ENCODE measurements around the gene SYT7. TPM values are rescaled to one million over a fixed set of nuclear protein-coding genes. Genes with fewer than 3 reads are reported as not detected.

The SYT7 gene
- total RNA-seq, 2 experiments from 2014 or later, result not detected

- Mint-ChIP-seq H3K27ac (no peak overlapping the region), H3K4me3 (no peak overlapping the region), H3K36me3 (ENCODE audit: low read depth) (no peaks in the 10 kb centered on the region), H3K27me3 (peaks cover 35% of the 10 kb centered on the region), H3K9me3 (no peaks in the 10 kb centered on the region), H3K4me1 (ENCODE audit: low read depth) (no peaks in the 10 kb centered on the region)
- DNase-seq, result no peak
- Histone ChIP-seq H3K4me1 (ENCODE audit: insufficient read depth, low read length) (no peaks in the 10 kb centered on the region), H3K36me3 (ENCODE audit: insufficient read depth, low read length) (no peaks in the 10 kb centered on the region), H3K9me3 (ENCODE audit: control insufficient read depth in 1 of 2, insufficient read depth in 1 of 2, low read length in 2 of 2) (no peaks in the 10 kb centered on the region), H3K27me3 (ENCODE audit: control insufficient read depth in 1 of 2, insufficient read depth in 2 of 2, low read length in 2 of 2) (peaks cover 0 to 4% of the 10 kb centered on the region in 2 experiments), H3K4me3 (ENCODE audit: low read length) (no peak overlapping the region), H3K27ac (ENCODE audit: low read depth in 1 of 2, low read length in 2 of 2) (no peak overlapping the region)
- ATAC-seq (ENCODE audit: poor library complexity), result no peak
- ChIA-PET POLR2A (no interaction called here), CTCF (interaction anchor here (1.1 to 1.5 kb wide), 3 partner anchors 14 to 107 kb away, joined by 3 to 4 read pairs (median 3); no protein-coding TSS in a partner anchor)
- TF ChIP-seq, protein P1, sequence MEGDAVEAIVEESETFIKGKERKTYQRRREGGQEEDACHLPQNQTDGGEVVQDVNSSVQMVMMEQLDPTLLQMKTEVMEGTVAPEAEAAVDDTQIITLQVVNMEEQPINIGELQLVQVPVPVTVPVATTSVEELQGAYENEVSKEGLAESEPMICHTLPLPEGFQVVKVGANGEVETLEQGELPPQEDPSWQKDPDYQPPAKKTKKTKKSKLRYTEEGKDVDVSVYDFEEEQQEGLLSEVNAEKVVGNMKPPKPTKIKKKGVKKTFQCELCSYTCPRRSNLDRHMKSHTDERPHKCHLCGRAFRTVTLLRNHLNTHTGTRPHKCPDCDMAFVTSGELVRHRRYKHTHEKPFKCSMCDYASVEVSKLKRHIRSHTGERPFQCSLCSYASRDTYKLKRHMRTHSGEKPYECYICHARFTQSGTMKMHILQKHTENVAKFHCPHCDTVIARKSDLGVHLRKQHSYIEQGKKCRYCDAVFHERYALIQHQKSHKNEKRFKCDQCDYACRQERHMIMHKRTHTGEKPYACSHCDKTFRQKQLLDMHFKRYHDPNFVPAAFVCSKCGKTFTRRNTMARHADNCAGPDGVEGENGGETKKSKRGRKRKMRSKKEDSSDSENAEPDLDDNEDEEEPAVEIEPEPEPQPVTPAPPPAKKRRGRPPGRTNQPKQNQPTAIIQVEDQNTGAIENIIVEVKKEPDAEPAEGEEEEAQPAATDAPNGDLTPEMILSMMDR (IDR thresholded peaks at IDR 0.05), result no peak
- intact Hi-C loops (cut with DNase I, micrococcal nuclease), result loop anchor here in 1 of 2 experiments (5.0 kb wide), 1 partner anchor 106 kb away; no protein-coding TSS in a partner anchor
These were observed 49.8 kb downstream of the SYT7 start for GRCh38 chr11:61531044-61531443.

- H3K36me3 Mint-ChIP-seq (ENCODE audit: low read depth), result no peaks in the 10 kb centered on the region
These were observed 51.2 kb downstream of the SYT7 start for GRCh38 chr11:61529537-61530225.

GRCh38 chr11:61528114-61528513, 52.8 kb downstream of the SYT7 start:
- Mint-ChIP-seq H3K27ac (no peak overlapping the region), H3K27me3 (peaks cover 39% of the 10 kb centered on the region), H3K9me3 (no peaks in the 10 kb centered on the region), H3K4me1 (ENCODE audit: low read depth) (no peaks in the 10 kb centered on the region), H3K36me3 (ENCODE audit: low read depth) (no peaks in the 10 kb centered on the region), H3K4me3 (no peak overlapping the region)
- Histone ChIP-seq H3K36me3 (ENCODE audit: insufficient read depth, low read length) (no peaks in the 10 kb centered on the region), H3K27ac (ENCODE audit: low read depth in 1 of 2, low read length in 2 of 2) (no peak overlapping the region), H3K4me3 (ENCODE audit: low read length) (no peak overlapping the region), H3K9me3 (ENCODE audit: control insufficient read depth in 1 of 2, insufficient read depth in 1 of 2, low read length in 2 of 2) (no peaks in the 10 kb centered on the region), H3K4me1 (ENCODE audit: insufficient read depth, low read length) (no peaks in the 10 kb centered on the region), H3K27me3 (ENCODE audit: control insufficient read depth in 1 of 2, insufficient read depth in 2 of 2, low read length in 2 of 2) (peaks cover 4 to 5% of the 10 kb centered on the region in 2 experiments)
- no peak for DNase-seq
- POLR2A ChIA-PET, result no interaction called here
- TF ChIP-seq, protein P1 (IDR thresholded peaks at IDR 0.05), result no peak
- CTCF ChIA-PET, result interaction anchor here (1.9 kb wide), 1 partner anchor 11 kb away, joined by 4 read pairs; no protein-coding TSS in a partner anchor
- no peak for ATAC-seq (ENCODE audit: poor library complexity)
- intact Hi-C loops (cut with DNase I, micrococcal nuclease), result no loop called here

More at GRCh38 chr11:61529537-61530225, 51.2 kb downstream of the SYT7 start:
- DNase-seq (no peak), ATAC-seq (ENCODE audit: poor library complexity) (no peak)
- H3K9me3 ChIP-seq (ENCODE audit: control insufficient read depth in 1 of 2, insufficient read depth in 1 of 2, low read length in 2 of 2), result no peaks in the 10 kb centered on the region
- Mint-ChIP-seq H3K4me1 (ENCODE audit: low read depth) (no peaks in the 10 kb centered on the region), H3K4me3 (no peak overlapping the region), H3K9me3 (no peaks in the 10 kb centered on the region), H3K27me3 (peaks cover 34% of the 10 kb centered on the region), H3K27ac (no peak overlapping the region)
- H3K36me3 ChIP-seq (ENCODE audit: insufficient read depth, low read length), result no peaks in the 10 kb centered on the region
- peaks cover 2 to 4% of the 10 kb centered on the region in 2 experiments for H3K27me3 ChIP-seq (ENCODE audit: control insufficient read depth in 1 of 2, insufficient read depth in 2 of 2, low read length in 2 of 2)
- intact Hi-C loops (cut with DNase I, micrococcal nuclease), result loop anchor here in 1 of 2 experiments (5.0 kb wide), 1 partner anchor 108 kb away; no protein-coding TSS in a partner anchor
- H3K27ac ChIP-seq (ENCODE audit: low read depth in 1 of 2, low read length in 2 of 2), result no peak overlapping the region
- CTCF ChIA-PET, result no interaction called here
- H3K4me3 ChIP-seq (ENCODE audit: low read length), result no peak overlapping the region
- no peaks in the 10 kb centered on the region for H3K4me1 ChIP-seq (ENCODE audit: insufficient read depth, low read length)
- POLR2A ChIA-PET, result no interaction called here
- TF ChIP-seq, protein P1 (IDR thresholded peaks at IDR 0.05), result no peak

All from CD4-positive, alpha-beta T cell (primary cell).